Lower lobe of right lung (tissue), 2 donors: ENCODE measurements around the gene LMTK2. TPM values are rescaled to one million over a fixed set of nuclear protein-coding genes. Genes with fewer than 3 reads are reported as not detected.

ENCODE experiments used
- ATAC-seq, 2 donors: fragments of 200-7000 bp; cut with Tn5 transposase; one replicate each; pipeline ENCODE4 v1.9.1; 2020 to 2022; ENCODE audit warnings: mild to moderate bottlenecking in 2 of 2, moderate library complexity in 2 of 2
- DNase-seq: peaks from one replicate; pipeline ENCODE4 v3.0.0-alpha.2; 2020
- H3K27ac ChIP-seq: fragments of 200-600 bp; one replicate; pipeline ENCODE4 v1.8.0; 2022
- H3K27me3 ChIP-seq: fragments of 200-600 bp; one replicate; pipeline ENCODE4 v1.8.0; 2022; ENCODE audit warnings: low read depth
- H3K36me3 ChIP-seq: fragments of 200-600 bp; one replicate; pipeline ENCODE4 v1.8.0; 2022; ENCODE audit warnings: mild to moderate bottlenecking
- H3K4me1 ChIP-seq: fragments of 200-600 bp; one replicate; pipeline ENCODE4 v1.8.0; 2022
- H3K4me3 ChIP-seq: fragments of 200-600 bp; one replicate; pipeline ENCODE4 v1.8.0; 2022; ENCODE audit warnings: mild to moderate bottlenecking
- H3K9me3 ChIP-seq: fragments of 200-600 bp; one replicate; pipeline ENCODE4 v1.8.0; 2022
- CTCF ChIP-seq: fragments of 200-600 bp; IDR thresholded peaks from one replicate; pipeline ENCODE4 v1.8.0; 2022; ENCODE audit warnings: antibody characterized with exemption, mild to moderate bottlenecking
- intact Hi-C: fragments of 100-400 bp; cut with DNase I; formaldehyde crosslinking; loops from one replicate; pipeline ENCODE4 v1.11.0; 2022
- total RNA-seq: library from RNA; stranded (reverse); fragmentation: NEBNext Ultra II Directional; extraction: Animal tissue kit (Norgen Biotek cat#: 25700); gene quantifications from one replicate; pipeline ENCODE4 v1.2.1, GENCODE V29; 2021
- donor health status: DM: no; HTN: yes; CAD: no; lungs with severe emphysema.

LMTK2 gene
- total RNA-seq, 1 donor from 2014 or later, result 24.5 TPM

- H3K4me3 ChIP-seq, result no peak overlapping the region
- H3K36me3 ChIP-seq, result no peaks in the 10 kb centered on the region
- H3K9me3 ChIP-seq, result no peaks in the 10 kb centered on the region
- no peak for ATAC-seq
- H3K4me1 ChIP-seq, result no peaks in the 10 kb centered on the region
- H3K27me3 ChIP-seq, result no peaks in the 10 kb centered on the region
- no peak for TF ChIP-seq CTCF
- no peak overlapping the region for H3K27ac ChIP-seq
- no peak for DNase-seq
- intact Hi-C loops, result no loop called here
These were observed 26.6 kb upstream of the LMTK2 start for GRCh38 chr7:98079891-98080648.

- no peaks in the 10 kb centered on the region for H3K27me3 ChIP-seq
- no peaks in the 10 kb centered on the region for H3K36me3 ChIP-seq
- H3K4me3 ChIP-seq, result no peak overlapping the region
- DNase-seq, result no peak
- intact Hi-C loops, result no loop called here
- no peak for ATAC-seq
- H3K9me3 ChIP-seq, result no peaks in the 10 kb centered on the region
- no peak overlapping the region for H3K27ac ChIP-seq
- TF ChIP-seq CTCF, result no peak
- no peaks in the 10 kb centered on the region for H3K4me1 ChIP-seq
These were observed 25.3 kb upstream of the LMTK2 start for GRCh38 chr7:98081319-98081718.

- Histone ChIP-seq H3K4me3 (no peak overlapping the region), H3K27ac (no peak overlapping the region), H3K4me1 (no peaks in the 10 kb centered on the region), H3K9me3 (no peaks in the 10 kb centered on the region), H3K36me3 (no peaks in the 10 kb centered on the region), H3K27me3 (peaks cover 7% of the 10 kb centered on the region)
- ATAC-seq (no peak), DNase-seq (no peak)
- TF ChIP-seq CTCF, result no peak
- intact Hi-C loops, result no loop called here
These were observed 22.0 kb upstream of the LMTK2 start for GRCh38 chr7:98084631-98085030.

- H3K4me3 ChIP-seq, result no peak overlapping the region
- no peaks in the 10 kb centered on the region for H3K4me1 ChIP-seq
- H3K36me3 ChIP-seq, result no peaks in the 10 kb centered on the region
- TF ChIP-seq CTCF, result no peak
- no peak overlapping the region for H3K27ac ChIP-seq
- ATAC-seq (no peak), DNase-seq (no peak)
- no peaks in the 10 kb centered on the region for H3K9me3 ChIP-seq
- peaks cover 7% of the 10 kb centered on the region for H3K27me3 ChIP-seq
- intact Hi-C loops, result no loop called here
These were observed 21.0 kb upstream of the LMTK2 start for GRCh38 chr7:98085674-98086073.

GRCh38 chr7:98086281-98086718, 20.4 kb upstream of the LMTK2 start:
- peaks cover 7% of the 10 kb centered on the region for H3K27me3 ChIP-seq
- H3K9me3 ChIP-seq, result no peaks in the 10 kb centered on the region
- no peak overlapping the region for H3K4me3 ChIP-seq
- no peak overlapping the region for H3K27ac ChIP-seq
- no peaks in the 10 kb centered on the region for H3K36me3 ChIP-seq
- no peaks in the 10 kb centered on the region for H3K4me1 ChIP-seq
- ATAC-seq (peak in 1 of 2 donors; percentile 43), DNase-seq (no peak)
- TF ChIP-seq CTCF, result no peak
- intact Hi-C loops, result no loop called here
